Stimulated activated CD8-positive, alpha-beta memory T cell treated with anti-CD3 and anti-CD28 coated beads, Interleukin-12 subunit alpha, Interleukin-12 subunit beta, amount 100 ng/mL, for 24 hours (primary cell): Measurements from ENCODE around the gene MMD2.

ENCODE experiments used
- DNase-seq: peaks from one replicate; pipeline ENCODE4 v3.0.0-alpha.2; 2020; ENCODE audit errors: extremely low read depth

The MMD2 gene

DNA sequence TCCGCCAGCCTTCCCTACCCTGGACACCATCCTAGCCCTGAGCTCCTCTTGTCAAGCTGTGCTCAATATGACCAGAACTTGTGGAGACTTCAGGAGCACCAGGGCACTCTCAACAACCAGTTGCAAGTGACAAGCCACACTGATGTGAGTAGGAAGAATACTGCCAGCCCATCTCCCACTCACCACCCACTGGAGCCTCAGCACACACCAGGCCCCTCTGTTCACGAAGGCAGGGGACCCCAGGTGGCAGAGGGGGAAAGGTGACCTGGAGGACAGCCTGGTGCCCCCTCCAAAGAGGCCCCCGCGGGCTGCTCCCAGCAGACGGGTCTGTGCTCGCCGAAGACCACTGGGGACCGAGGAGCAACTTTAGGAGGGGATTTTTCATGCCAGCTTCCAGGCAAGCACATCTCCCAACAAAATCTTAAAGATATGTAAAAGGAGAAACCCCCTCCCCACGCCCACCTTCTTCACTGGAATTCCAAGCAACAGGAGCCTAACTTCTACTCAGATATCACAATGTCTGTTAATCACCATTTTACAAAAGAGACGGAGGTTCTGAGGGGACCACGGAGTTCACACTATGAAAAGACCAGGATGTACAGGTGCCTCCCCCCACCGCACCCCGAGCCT, 1.0 kb downstream of the MMD2 start:
- DNase-seq, result no peak

DNA sequence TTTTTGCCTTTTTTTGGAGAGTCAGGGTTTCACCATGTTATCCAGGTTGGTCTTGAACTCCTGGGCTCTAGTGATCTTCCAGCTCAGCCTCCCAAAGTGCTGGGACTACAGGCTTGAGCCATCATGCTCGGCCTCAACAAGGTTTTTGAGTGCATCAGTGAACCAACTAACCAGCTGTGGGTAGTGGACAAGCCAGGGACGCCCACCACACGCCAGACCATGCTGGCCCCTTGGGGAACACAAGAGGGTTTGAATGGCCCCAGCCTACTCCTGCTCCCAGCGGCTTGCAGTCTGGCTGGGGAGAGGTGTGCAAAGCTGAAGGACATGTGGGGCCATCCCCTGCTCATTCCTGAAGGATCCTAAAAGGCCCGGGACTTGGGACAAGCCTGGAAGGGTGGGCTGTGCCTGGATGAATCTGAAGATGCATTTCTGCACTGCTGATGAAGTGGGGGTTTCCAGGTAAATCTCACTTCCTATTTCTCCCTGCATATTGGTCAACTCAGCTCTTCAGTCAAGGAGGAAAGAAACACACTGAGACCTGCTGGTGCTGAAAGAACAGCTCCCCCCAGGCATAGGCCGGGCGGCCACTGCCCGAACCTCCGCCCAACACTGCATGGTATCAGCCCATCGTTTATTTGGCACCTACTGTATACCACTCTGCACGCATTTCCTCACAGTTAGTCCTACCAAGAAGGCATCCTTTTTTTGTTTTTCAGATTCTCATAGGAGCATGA, 6.9 kb downstream of the MMD2 start:
- no peak for DNase-seq

GRCh38 chr7:4951304-4951703, 7.7 kb downstream of the MMD2 start:
- DNase-seq, result no peak

- no peak for DNase-seq
Observed at GRCh38 chr7:4948402-4948801, 10.6 kb downstream of the MMD2 start.

GRCh38 chr7:4945949-4946348, 13.0 kb downstream of the MMD2 start:
- DNase-seq, result no peak

GRCh38 chr7:4944939-4945338, 14.0 kb downstream of the MMD2 start:
- no peak for DNase-seq

- DNase-seq, result no peak
Observed at GRCh38 chr7:4943297-4943696, 15.7 kb downstream of the MMD2 start.

- no peak for DNase-seq
Observed at GRCh38 chr7:4939971-4940728, 18.8 kb downstream of the MMD2 start.

GRCh38 chr7:4937411-4937810, 21.6 kb downstream of the MMD2 start:
- no peak for DNase-seq

DNA sequence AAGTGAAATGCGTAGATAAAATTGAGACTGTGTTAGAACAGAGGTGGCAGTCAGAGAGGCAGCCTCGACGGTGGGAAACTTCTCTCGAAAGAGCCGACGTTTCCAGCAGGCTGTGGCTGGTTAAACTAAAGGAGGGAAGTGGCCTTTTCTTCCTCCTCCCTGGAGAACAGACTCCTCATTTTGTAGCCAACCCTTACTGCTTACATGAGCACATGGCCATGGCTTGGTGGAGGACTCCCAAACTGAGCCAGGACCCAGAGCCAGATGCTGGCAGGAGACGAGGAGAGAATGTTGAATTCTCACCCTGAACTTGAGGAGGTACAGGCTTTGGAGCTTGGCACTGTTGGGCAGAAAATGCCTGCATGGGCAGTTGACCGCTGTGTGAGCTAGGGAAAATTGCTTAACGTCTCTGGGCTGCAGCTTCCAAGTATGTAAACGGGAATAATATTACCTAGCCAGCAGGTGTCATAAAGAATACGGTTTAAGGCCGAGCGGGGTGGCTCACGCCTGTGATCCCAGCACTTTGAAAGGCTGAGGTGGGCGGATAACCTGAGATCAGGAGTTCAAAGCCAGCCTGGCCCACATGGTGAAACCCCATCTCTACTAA, 24.5 kb downstream of the MMD2 start:
- no peak for DNase-seq

DNA sequence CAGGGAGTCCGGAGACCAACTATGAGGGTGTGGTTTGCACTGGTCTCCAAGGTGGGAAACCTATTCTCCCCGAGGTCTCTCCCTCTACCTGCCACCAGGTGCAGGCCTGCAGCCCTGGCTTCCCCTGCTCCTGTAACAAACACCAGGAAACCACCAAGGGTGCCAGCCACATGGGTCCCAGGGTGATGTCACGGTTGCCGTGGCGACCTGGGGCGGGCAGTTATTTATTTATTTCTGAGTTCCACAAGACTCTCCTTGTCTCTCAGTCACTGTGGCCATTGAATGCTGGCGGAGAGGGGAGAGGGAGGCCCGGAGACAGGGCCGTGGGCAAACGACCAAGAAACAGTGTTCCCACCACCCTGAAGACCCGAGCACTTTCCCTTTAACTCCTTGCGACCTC, 27.0 kb downstream of the MMD2 start:
- DNase-seq, result no peak

DNA sequence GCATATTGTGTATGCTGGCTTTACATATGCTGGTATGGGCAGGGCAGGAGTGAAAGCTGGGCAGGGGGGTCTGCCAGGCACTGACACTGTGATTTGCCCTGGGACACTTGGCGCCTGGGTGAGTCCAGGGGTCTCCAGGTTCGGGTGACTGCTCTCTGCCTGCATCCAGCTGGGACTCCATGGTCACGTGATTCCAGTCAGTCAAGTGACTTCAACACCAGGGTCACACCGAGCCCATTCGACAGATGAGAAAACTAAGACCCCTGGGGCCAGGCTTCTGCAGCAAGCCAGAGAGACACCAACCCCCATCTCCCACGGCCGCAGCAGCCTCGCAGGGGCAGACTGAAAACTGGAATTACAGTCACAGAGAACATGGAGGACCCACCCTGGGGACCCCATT, 30.0 kb downstream of the MMD2 start:
- DNase-seq, result no peak

- no peak for DNase-seq
Observed at GRCh38 chr7:4928445-4928844, 30.5 kb downstream of the MMD2 start.

- no peak for DNase-seq
Observed at GRCh38 chr7:4919969-4920766, 38.8 kb downstream of the MMD2 start.

DNA sequence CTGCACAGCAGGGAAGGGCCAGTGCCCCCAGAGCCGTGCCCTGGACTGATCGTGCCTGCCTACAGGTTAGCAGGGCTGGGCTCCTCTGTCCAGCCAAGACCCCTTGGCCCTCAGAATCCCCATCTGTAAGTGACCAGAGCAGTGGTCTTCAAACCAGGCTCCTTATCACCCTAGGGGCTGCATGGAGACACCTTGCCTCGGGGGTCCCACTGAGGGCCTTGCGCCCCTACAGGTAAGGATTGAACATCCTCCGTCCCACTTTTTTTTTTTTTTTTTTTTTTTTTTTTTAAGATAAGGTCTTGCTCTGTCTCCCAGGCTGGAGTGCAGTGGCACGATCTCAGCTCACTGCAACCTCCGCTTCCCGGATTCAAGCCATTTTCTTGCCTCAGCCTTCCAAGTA, 42.9 kb downstream of the MMD2 start:
- DNase-seq, result no peak

DNA sequence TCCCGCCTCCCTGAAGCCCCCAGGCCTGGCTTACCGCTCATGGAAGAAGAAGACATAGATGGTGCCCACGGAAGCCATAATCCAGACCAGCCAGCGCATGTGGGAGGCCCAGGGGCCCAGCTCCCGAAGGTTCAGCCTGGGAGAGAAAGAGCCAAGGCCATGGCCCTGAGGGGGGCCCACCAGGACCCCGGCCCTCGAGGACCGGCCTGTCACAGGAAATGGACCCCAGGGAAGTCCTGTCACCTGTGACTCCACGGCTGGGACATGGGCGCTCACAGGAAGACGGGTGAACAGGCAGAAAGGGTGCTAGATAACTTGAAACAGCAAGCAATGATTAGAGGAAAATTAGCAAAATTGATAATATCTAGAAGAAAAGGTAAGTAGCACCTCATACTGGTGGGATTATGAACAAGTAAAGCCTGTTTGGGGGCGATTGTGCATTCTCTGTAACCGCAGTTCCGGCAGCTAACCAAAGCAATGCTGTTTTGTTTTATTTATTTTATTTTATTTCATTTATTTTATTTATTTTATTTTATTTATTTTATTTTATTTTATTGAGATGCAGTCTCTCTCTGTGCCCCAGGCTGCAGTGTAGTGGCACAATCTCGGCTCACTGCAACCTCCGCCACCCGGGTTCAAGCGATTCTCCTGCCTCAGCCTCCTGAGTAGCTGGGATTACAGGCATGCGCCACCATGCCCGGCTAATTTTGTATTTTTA, 47.7 kb downstream of the MMD2 start:
- no peak for DNase-seq

DNA sequence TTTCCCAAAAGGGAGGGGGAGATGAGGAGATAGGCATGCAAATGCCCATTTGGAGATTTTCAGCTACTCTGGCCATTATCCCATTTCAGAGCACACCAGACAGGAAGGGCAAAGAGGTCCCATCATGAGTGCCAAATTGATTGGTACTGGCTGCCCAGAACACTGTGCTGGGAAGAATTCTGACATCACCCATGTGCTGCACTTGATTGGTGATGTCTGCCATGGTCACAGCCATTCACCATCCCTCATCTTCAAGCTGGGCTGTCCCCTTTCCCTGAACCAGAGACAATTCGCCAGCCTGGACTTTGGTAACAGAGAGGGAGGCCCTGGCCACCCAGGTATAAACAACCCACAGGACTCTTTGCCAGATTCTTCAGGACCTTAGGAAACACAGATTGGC, 52.3 kb downstream of the MMD2 start:
- no peak for DNase-seq

GRCh38 chr7:4905171-4905570, 53.8 kb downstream of the MMD2 start:
- no peak for DNase-seq

DNA sequence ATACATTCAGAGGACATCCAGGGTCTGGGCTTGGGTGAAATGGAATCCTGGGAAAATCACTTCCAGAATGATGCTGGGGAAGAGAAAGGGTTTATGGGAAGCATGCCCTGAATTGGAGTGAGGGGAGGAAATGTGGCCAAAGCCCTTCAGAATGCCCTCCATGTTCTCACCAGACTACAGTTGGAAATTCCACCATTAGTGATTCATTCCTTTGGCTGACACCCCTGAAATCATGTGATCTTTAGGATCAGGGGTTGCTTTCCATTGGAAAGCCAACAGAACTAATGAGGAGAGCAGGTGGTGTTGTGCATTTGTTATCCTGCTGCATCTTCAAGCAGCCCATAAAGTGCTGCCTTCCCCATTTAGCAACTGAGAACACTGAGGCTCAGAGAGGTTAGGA, 54.6 kb downstream of the MMD2 start:
- no peak for DNase-seq

GRCh38 chr7:4895766-4896165, 63.2 kb downstream of the MMD2 start:
- DNase-seq, result no peak

GRCh38 chr7:4894482-4894881, 64.5 kb downstream of the MMD2 start:
- no peak for DNase-seq
